EL (cell line): Measurements from ENCODE around the gene HIGD2A.

Source experiments
- DNase-seq: peaks from one replicate; pipeline ENCODE4 v3.0.0-alpha.2; 2016

The HIGD2A gene

GRCh38 chr5:176418251-176418650, 29.7 kb downstream of the HIGD2A start:
- no peak for DNase-seq

DNA sequence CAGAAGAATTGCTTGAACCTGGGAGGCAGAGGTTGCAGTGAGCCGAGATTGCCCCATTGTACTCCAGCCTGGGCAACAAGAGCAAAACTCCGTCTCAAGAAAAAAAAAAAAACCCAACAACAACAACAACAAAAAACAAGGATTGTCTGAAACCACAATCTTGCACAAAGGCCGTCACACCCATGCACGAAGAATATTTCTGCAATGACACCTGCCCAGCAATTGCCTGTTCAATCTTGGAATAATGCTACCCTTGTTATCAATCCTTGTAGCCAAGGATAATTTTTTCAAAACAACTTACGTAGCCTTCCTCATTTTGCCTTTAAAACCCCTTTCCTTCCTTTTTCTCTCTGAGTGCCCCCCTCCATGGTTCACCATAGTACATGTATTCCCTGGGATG, 31.5 kb downstream of the HIGD2A start:
- DNase-seq: no peak

- no peak for DNase-seq
Measured at GRCh38 chr5:176420972-176421544, 32.5 kb downstream of the HIGD2A start.

DNA sequence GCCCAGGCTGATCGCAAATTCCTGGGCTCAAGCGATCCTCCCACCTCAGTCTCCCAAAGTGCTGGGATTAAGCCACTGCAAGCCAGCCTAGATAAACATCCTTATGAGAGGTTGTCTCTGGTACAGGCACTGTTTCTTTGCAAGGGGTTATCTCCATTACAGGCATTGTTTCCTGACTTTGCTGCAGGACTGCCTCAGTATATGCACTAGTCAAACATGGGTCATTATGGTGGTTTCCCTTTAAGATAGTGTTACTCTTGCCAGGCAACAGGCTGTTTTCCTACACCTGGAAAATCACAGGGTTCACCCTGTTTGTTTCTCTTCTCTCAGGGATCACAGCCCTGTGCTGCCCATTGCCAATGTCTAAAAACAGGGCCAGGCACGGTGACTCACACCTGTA, 35.6 kb downstream of the HIGD2A start:
- DNase-seq: no peak

GRCh38 chr5:176425138-176425537, 36.6 kb downstream of the HIGD2A start:
- no peak for DNase-seq

DNA sequence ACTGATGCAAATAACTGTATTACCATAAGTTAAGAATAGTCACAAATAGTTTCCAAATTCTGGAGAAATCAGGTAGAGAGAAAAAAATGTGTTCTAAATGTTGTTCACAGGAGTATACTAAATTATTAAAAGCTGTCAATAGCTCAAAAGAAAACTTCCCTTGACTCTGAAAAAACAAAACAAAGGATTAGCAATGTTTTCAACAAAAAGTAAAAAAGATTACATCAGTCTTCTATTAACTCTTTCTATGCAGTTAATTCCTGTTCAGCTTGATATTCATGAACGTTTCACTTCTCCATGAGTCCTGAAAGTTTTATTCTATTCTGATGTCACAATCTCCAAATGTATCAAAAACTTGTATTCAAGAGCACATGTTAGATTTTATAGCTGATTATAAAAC, 37.2 kb downstream of the HIGD2A start:
- DNase-seq: no peak

GRCh38 chr5:176426876-176427275, 38.3 kb downstream of the HIGD2A start:
- no peak for DNase-seq

GRCh38 chr5:176427971-176428370, 39.4 kb downstream of the HIGD2A start:
- peak; percentile 37 for DNase-seq

GRCh38 chr5:176429972-176430371, 41.4 kb downstream of the HIGD2A start:
- DNase-seq: no peak

- no peak for DNase-seq
Measured at GRCh38 chr5:176432707-176433106, 44.2 kb downstream of the HIGD2A start.

- peak; percentile 39 for DNase-seq
Measured at GRCh38 chr5:176436656-176437055, 48.1 kb downstream of the HIGD2A start.

DNA sequence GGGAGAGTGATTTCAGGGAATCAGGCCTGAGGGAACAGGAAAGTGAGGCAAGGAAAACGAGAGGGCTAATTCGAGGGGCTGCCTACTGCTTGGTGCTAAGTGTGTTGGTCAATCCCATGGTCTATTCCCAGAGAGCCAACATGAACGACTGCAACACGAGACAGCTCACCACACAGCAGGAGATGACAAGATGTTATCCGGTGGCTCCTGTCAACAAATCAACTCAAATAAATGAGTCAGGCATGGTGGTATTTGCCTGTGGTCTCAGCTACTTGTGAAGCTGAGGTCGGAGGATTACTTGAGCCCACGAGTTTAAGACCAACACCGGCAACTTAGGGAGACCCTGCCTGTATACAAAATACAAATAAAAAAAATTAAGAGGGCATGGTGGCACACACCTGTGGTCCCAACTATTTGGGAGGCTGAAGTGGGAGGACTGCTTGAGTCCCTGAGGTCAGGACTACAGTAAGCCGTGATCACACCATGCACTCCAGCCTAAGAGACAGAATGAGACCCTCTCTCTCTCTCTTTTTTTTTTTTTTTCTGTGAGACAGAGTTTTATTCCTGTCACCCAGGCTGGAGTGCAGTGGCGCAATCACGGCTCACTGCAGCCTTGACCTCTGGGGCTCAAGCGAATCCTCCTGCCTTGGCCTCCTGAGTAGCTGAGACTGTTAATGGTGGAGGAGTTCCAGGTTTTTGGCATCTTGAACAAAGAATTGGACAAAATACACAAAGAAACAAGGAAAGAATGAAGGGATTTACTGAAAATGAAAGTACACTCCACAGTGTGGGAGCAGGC, 50.6 kb downstream of the HIGD2A start:
- DNase-seq: peak; percentile 85
